ENCODE measurements around the gene POMT1.

DNA sequence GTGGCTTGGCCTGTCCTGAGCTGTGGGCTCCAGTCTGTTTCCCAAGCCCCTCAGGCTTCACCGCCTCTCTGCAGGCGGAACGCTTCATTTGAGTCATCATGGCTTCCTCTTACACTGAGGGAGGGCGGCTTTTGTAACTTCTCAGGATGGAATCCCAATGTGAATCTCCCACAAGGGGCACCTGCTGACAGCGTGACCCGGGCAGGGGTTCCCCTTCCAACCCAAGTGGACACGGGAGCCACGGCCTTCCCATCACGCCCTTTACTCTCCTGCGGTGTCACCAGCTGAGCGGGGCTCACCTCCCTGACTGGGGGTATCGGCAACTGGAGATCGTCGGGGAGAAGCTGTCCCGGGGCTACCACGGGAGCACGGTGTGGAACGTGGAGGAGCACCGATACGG is 15.8 kb downstream of the POMT1 start:
- TF ChIP-seq, protein P1, sequence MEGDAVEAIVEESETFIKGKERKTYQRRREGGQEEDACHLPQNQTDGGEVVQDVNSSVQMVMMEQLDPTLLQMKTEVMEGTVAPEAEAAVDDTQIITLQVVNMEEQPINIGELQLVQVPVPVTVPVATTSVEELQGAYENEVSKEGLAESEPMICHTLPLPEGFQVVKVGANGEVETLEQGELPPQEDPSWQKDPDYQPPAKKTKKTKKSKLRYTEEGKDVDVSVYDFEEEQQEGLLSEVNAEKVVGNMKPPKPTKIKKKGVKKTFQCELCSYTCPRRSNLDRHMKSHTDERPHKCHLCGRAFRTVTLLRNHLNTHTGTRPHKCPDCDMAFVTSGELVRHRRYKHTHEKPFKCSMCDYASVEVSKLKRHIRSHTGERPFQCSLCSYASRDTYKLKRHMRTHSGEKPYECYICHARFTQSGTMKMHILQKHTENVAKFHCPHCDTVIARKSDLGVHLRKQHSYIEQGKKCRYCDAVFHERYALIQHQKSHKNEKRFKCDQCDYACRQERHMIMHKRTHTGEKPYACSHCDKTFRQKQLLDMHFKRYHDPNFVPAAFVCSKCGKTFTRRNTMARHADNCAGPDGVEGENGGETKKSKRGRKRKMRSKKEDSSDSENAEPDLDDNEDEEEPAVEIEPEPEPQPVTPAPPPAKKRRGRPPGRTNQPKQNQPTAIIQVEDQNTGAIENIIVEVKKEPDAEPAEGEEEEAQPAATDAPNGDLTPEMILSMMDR (IDR thresholded peaks at IDR 0.05): no peak
- TF ChIP-seq POLR2AphosphoS5 (IDR thresholded peaks at IDR 0.05) (no peak), POLR2A (IDR thresholded peaks at IDR 0.05) (no peak), EP300 (IDR thresholded peaks at IDR 0.05) (no peak)

All from suprapubic skin (tissue), 4 donors.